Fibroblast of lung (primary cell): ENCODE data around the gene AGAP2. TPM values are rescaled to one million over a fixed set of nuclear protein-coding genes. Genes with fewer than 3 reads are reported as not detected.

Experiments used
- DNase-seq, 2 donors: peaks; one replicate each; pipeline versions ENCODE4 v3.0.0 to v3.0.0-alpha.2; 2010; ENCODE audit warnings: low read depth in 2 of 2
- H2AFZ ChIP-seq: 2 replicates; pipeline ENCODE4 v1.5.1; 2012; ENCODE audit warnings: low read length, control low read depth, inconsistent platforms
- H3K27ac ChIP-seq: 2 replicates; pipeline ENCODE4 v1.5.1; 2011; ENCODE audit warnings: low read length, control low read depth; ENCODE audit not compliant: insufficient read depth
- H3K27me3 ChIP-seq: 2 replicates; pipeline ENCODE4 v1.5.1; 2011; ENCODE audit warnings: mild to moderate bottlenecking, low read length; ENCODE audit not compliant: control insufficient read depth, insufficient read depth
- H3K36me3 ChIP-seq: 2 replicates; pipeline ENCODE4 v1.5.1; 2011; ENCODE audit warnings: low read length; ENCODE audit not compliant: control insufficient read depth, insufficient read depth
- H3K4me1 ChIP-seq: 2 replicates; pipeline ENCODE4 v1.5.1; 2011; ENCODE audit warnings: low read length; ENCODE audit not compliant: control insufficient read depth, insufficient read depth; ENCODE audit errors: extremely low read depth
- H3K4me2 ChIP-seq: 2 replicates; pipeline ENCODE4 v1.5.1; 2011; ENCODE audit warnings: low read length, control low read depth; ENCODE audit not compliant: insufficient read depth; ENCODE audit errors: extremely low read depth
- H3K4me3 ChIP-seq, 4 experiments: fragments of 200-600 bp in 1 of 4; sonication (generic) in 1 of 4; replicated peaks in 1 of 4; 2 replicates each; pipeline ENCODE4 v1.5.1; 2011 to 2016; ENCODE audit warnings: low read length in 4 of 4, low read depth in 3 of 4, mild to moderate bottlenecking in 3 of 4, control low read depth in 2 of 4, inconsistent platforms in 1 of 4, mixed read lengths in 1 of 4; ENCODE audit not compliant: insufficient read depth in 1 of 4; ENCODE audit errors: control extremely low read depth in 1 of 4
- H3K79me2 ChIP-seq: 2 replicates; pipeline ENCODE4 v1.5.1; 2012; ENCODE audit warnings: mild to moderate bottlenecking, low read length, inconsistent platforms; ENCODE audit not compliant: control insufficient read depth, insufficient read depth
- H3K9ac ChIP-seq: 2 replicates; pipeline ENCODE4 v1.5.1; 2011; ENCODE audit warnings: mild to moderate bottlenecking, low read length, control low read depth; ENCODE audit not compliant: insufficient read depth
- H3K9me3 ChIP-seq: 2 replicates; pipeline ENCODE4 v1.5.1; 2012; ENCODE audit warnings: low read depth, low read length; ENCODE audit not compliant: control insufficient read depth, insufficient read depth
- H4K20me1 ChIP-seq: 2 replicates; pipeline ENCODE4 v1.5.1; 2011; ENCODE audit warnings: low read length; ENCODE audit not compliant: control insufficient read depth, insufficient read depth; ENCODE audit errors: extremely low read depth
- EZH2 ChIP-seq: IDR thresholded peaks from 2 replicates; pipeline ENCODE4 v1.5.1; 2012; ENCODE audit warnings: low read length, control low read depth, mild to moderate bottlenecking; ENCODE audit errors: missing control alignments
- polyA plus RNA-seq, 2 donors: library from polyadenylated mRNA; depleted of rRNA in 1 of 2; stranded (reverse) in 1 of 2; unstranded in 1 of 2; fragments of >200 nt; gene quantifications; 2 replicates each; pipeline ENCODE4 v1.2.1, GENCODE V29; 2011 to 2012; ENCODE audit warnings: missing spikeins in 1 of 2
- total RNA-seq: library from RNA; depleted of rRNA; stranded (reverse); fragments of >200 nt; gene quantifications from 2 replicates; pipeline ENCODE4 v1.2.1, GENCODE V29; 2014
- TF ChIP-seq, protein P1 (sequence below), 2 donors: IDR thresholded peaks in 1 of 2; conservative IDR thresholded peaks in 1 of 2; 1 replicate in 1 of 2; 2 replicates in 1 of 2; pipeline ENCODE4 v1.5.1; 2011 to 2012; ENCODE audit warnings: low read length in 2 of 2, control low read depth in 1 of 2, inconsistent platforms in 1 of 2, low read depth in 1 of 2, mild to moderate bottlenecking in 1 of 2

The AGAP2 gene
- total and polyA plus RNA-seq, 2 donors (not counting 1 experiment from before 2014, with no cell fraction given) = 0.05 to 0.17 TPM

GRCh38 chr12:57777911-57778310 is 39.4 kb upstream of the AGAP2 start:
- Histone ChIP-seq H4K20me1 (no peaks in the 10 kb centered on the region), H3K79me2 (peaks cover 3% of the 10 kb centered on the region), H3K4me2 (no peak overlapping the region), H3K4me3 (no peak overlapping the region), H3K9ac (no peak overlapping the region), H3K9me3 (no peaks in the 10 kb centered on the region), H3K27ac (no peak overlapping the region), H3K27me3 (no peaks in the 10 kb centered on the region), H3K4me1 (no peaks in the 10 kb centered on the region), H2AFZ (no peak overlapping the region), H3K36me3 (peaks cover 1% of the 10 kb centered on the region)
- no peak for DNase-seq
- TF ChIP-seq, protein P1, sequence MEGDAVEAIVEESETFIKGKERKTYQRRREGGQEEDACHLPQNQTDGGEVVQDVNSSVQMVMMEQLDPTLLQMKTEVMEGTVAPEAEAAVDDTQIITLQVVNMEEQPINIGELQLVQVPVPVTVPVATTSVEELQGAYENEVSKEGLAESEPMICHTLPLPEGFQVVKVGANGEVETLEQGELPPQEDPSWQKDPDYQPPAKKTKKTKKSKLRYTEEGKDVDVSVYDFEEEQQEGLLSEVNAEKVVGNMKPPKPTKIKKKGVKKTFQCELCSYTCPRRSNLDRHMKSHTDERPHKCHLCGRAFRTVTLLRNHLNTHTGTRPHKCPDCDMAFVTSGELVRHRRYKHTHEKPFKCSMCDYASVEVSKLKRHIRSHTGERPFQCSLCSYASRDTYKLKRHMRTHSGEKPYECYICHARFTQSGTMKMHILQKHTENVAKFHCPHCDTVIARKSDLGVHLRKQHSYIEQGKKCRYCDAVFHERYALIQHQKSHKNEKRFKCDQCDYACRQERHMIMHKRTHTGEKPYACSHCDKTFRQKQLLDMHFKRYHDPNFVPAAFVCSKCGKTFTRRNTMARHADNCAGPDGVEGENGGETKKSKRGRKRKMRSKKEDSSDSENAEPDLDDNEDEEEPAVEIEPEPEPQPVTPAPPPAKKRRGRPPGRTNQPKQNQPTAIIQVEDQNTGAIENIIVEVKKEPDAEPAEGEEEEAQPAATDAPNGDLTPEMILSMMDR (conservative IDR thresholded peaks at IDR 0.05 in 1 of 2, IDR thresholded peaks at IDR 0.05 in 1 of 2; ENCODE audit: low read depth in 1 of 2, low read length in 2 of 2) = no peak
- TF ChIP-seq EZH2 = no peak

GRCh38 chr12:57777367-57777766 is 38.8 kb upstream of the AGAP2 start:
- Histone ChIP-seq H2AFZ (no peak overlapping the region), H3K4me3 (no peak overlapping the region), H3K4me2 (no peak overlapping the region), H3K9ac (no peak overlapping the region), H3K9me3 (no peaks in the 10 kb centered on the region), H3K79me2 (no peaks in the 10 kb centered on the region), H3K36me3 (peaks cover 1% of the 10 kb centered on the region), H4K20me1 (no peaks in the 10 kb centered on the region), H3K27ac (no peak overlapping the region), H3K4me1 (no peaks in the 10 kb centered on the region), H3K27me3 (no peaks in the 10 kb centered on the region)
- no peak for DNase-seq
- TF ChIP-seq, protein P1 (conservative IDR thresholded peaks at IDR 0.05 in 1 of 2, IDR thresholded peaks at IDR 0.05 in 1 of 2; ENCODE audit: low read depth in 1 of 2, low read length in 2 of 2) = no peak
- no peak for TF ChIP-seq EZH2

GRCh38 chr12:57776247-57776587 is 37.7 kb upstream of the AGAP2 start:
- TF ChIP-seq, protein P1 (conservative IDR thresholded peaks at IDR 0.05 in 1 of 2, IDR thresholded peaks at IDR 0.05 in 1 of 2; ENCODE audit: low read depth in 1 of 2, low read length in 2 of 2) = no peak
- no peak for TF ChIP-seq EZH2
- H3K36me3 ChIP-seq = peaks cover 1% of the 10 kb centered on the region

More at GRCh38 chr12:57776247-57776587, 37.7 kb upstream of the AGAP2 start:
- H3K27me3 ChIP-seq = no peaks in the 10 kb centered on the region
- no peak overlapping the region for H3K27ac ChIP-seq
- DNase-seq = no peak
- no peak overlapping the region for H3K4me2 ChIP-seq
- peaks cover 1% of the 10 kb centered on the region for H3K79me2 ChIP-seq
- H3K4me3 ChIP-seq = no peak overlapping the region
- H3K9ac ChIP-seq = no peak overlapping the region
- H2AFZ ChIP-seq = no peak overlapping the region
- H3K4me1 ChIP-seq = peaks cover 2% of the 10 kb centered on the region
- H3K9me3 ChIP-seq = no peaks in the 10 kb centered on the region
- H4K20me1 ChIP-seq = no peaks in the 10 kb centered on the region
